MCF 10A (cell line): ENCODE data around the gene MYH15. TPM values are rescaled to one million over a fixed set of nuclear protein-coding genes. Genes with fewer than 3 reads are reported as not detected.

Experiments
- BruUV-seq: library from RNA; stranded (reverse); fragments of 400-500 nt; replicated peaks from 2 replicates; lab custom pipeline; 2021; lab: Mats Ljungman, UMichigan
- CTCF ChIA-PET: fragments of 300-600 bp; sonication (Branson Sonifier 250); formaldehyde crosslinking; extraction: SDS; loops from one replicate; lab custom pipeline; 2021; ENCODE audit warnings: antibody characterized with exemption, inconsistent platforms; lab: Yijun Ruan, JAX
- POLR2A ChIA-PET: fragments of 300-600, 350-650 bp; sonication (Branson Sonifier 250); formaldehyde crosslinking; extraction: SDS; loops from one replicate; lab custom pipeline; 2020; ENCODE audit warnings: antibody characterized with exemption, inconsistent platforms; lab: Yijun Ruan, JAX
- DNase-seq: peaks from one replicate; pipeline ENCODE4 v3.0.0-alpha.2; 2018; ENCODE audit not compliant: unreplicated experiment
- H3K27ac Mint-ChIP-seq: one replicate; pipeline ENCODE4 v1.8.0; 2022; ENCODE audit warnings: mild to moderate bottlenecking, low read depth, mixed read lengths; ENCODE audit not compliant: unreplicated experiment
- H3K27me3 Mint-ChIP-seq: one replicate; pipeline ENCODE4 v1.8.0; 2022; ENCODE audit warnings: mixed read lengths; ENCODE audit not compliant: insufficient read depth, unreplicated experiment
- H3K36me3 Mint-ChIP-seq: one replicate; pipeline ENCODE4 v1.8.0; 2022; ENCODE audit warnings: mild to moderate bottlenecking, moderate library complexity, mixed read lengths; ENCODE audit not compliant: insufficient read depth, unreplicated experiment
- H3K4me1 Mint-ChIP-seq: one replicate; pipeline ENCODE4 v1.8.0; 2022; ENCODE audit warnings: mixed read lengths; ENCODE audit not compliant: insufficient read depth, unreplicated experiment
- H3K4me3 Mint-ChIP-seq: one replicate; pipeline ENCODE4 v1.8.0; 2022; ENCODE audit warnings: mild to moderate bottlenecking, moderate library complexity, mixed read lengths; ENCODE audit not compliant: unreplicated experiment
- H3K9me3 Mint-ChIP-seq: one replicate; pipeline ENCODE4 v1.8.0; 2022; ENCODE audit warnings: mixed read lengths; ENCODE audit not compliant: unreplicated experiment
- CTCF ChIP-seq: fragments of 200-600 bp; IDR thresholded peaks from one replicate; pipeline ENCODE4 v1.8.0; 2022; ENCODE audit warnings: antibody characterized with exemption, mild to moderate bottlenecking; ENCODE audit not compliant: unreplicated experiment
- intact Hi-C: fragments of 100-400 bp; cut with micrococcal nuclease; formaldehyde crosslinking; loops from 2 replicates; pipeline ENCODE4 v1.14.1; 2022
- total RNA-seq: library from RNA; stranded (reverse); gene quantifications from 2 replicates; pipeline ENCODE4 v1.2.3, GENCODE V29; 2022

The MYH15 gene
- total RNA-seq, 1 experiment from 2014 or later, result 0.19 TPM

- no TSS peak for BruUV-seq
- TF ChIP-seq CTCF, result no peak
- no peaks in the 10 kb centered on the region for H3K36me3 Mint-ChIP-seq
- no peaks in the 10 kb centered on the region for H3K27me3 Mint-ChIP-seq
- no peaks in the 10 kb centered on the region for H3K9me3 Mint-ChIP-seq
- H3K4me3 Mint-ChIP-seq, result no peak overlapping the region
- intact Hi-C loops, result no loop called here
- no peak overlapping the region for H3K27ac Mint-ChIP-seq
- CTCF ChIA-PET, result interaction anchor here (0.6 to 1.1 kb wide), 5 partner anchors 25 to 483 kb away, joined by 3 to 5 read pairs (median 3); no protein-coding TSS in a partner anchor
- DNase-seq, result no peak
- H3K4me1 Mint-ChIP-seq, result no peaks in the 10 kb centered on the region
- POLR2A ChIA-PET, result interaction anchor here (0.6 kb wide), 1 partner anchor 397 kb away, joined by 3 read pairs; no protein-coding TSS in a partner anchor
Measured at GRCh38 chr3:108410531-108410984, 99.8 kb downstream of the MYH15 start.

GRCh38 chr3:108409800-108410178 lies 100.6 kb downstream of the MYH15 start:
- no peaks in the 10 kb centered on the region for H3K4me1 Mint-ChIP-seq
- CTCF ChIA-PET, result interaction anchor here (0.6 to 1.1 kb wide), 3 partner anchors 19 to 143 kb away, joined by 3 to 4 read pairs (median 3); no protein-coding TSS in a partner anchor
- H3K36me3 Mint-ChIP-seq, result no peaks in the 10 kb centered on the region
- no peak for DNase-seq
- no peaks in the 10 kb centered on the region for H3K27me3 Mint-ChIP-seq
- intact Hi-C loops, result no loop called here
- H3K27ac Mint-ChIP-seq, result no peak overlapping the region
- no peak for TF ChIP-seq CTCF
- no peaks in the 10 kb centered on the region for H3K9me3 Mint-ChIP-seq
- POLR2A ChIA-PET, result no interaction called here
- no peak overlapping the region for H3K4me3 Mint-ChIP-seq
- no TSS peak for BruUV-seq

- no peaks in the 10 kb centered on the region for H3K36me3 Mint-ChIP-seq
- no peaks in the 10 kb centered on the region for H3K27me3 Mint-ChIP-seq
- CTCF ChIA-PET, result interaction anchor here (0.6 to 1.2 kb wide), 2 partner anchors 28 to 89 kb away, joined by 3 to 4 read pairs; no protein-coding TSS in a partner anchor
- H3K9me3 Mint-ChIP-seq, result no peaks in the 10 kb centered on the region
- H3K4me1 Mint-ChIP-seq, result no peaks in the 10 kb centered on the region
- no peak for DNase-seq
- intact Hi-C loops, result no loop called here
- POLR2A ChIA-PET, result no interaction called here
- H3K4me3 Mint-ChIP-seq, result no peak overlapping the region
- TF ChIP-seq CTCF, result no peak
- no TSS peak for BruUV-seq
- no peak overlapping the region for H3K27ac Mint-ChIP-seq
Measured at GRCh38 chr3:108408883-108409799, 101.3 kb downstream of the MYH15 start.

- Mint-ChIP-seq H3K27ac (no peak overlapping the region), H3K9me3 (no peaks in the 10 kb centered on the region), H3K4me3 (no peak overlapping the region), H3K27me3 (no peaks in the 10 kb centered on the region), H3K4me1 (peaks cover 5% of the 10 kb centered on the region), H3K36me3 (no peaks in the 10 kb centered on the region)
- no peak for TF ChIP-seq CTCF
- ChIA-PET POLR2A (no interaction called here), CTCF (interaction anchor here (0.6 to 1.3 kb wide), 4 partner anchors 12 to 508 kb away, joined by 3 to 4 read pairs (median 4); no protein-coding TSS in a partner anchor)
- no peak for DNase-seq
- intact Hi-C loops, result loop anchor here (2.0 kb wide), 2 partner anchors 255 to 653 kb away; no protein-coding TSS in a partner anchor
- no TSS peak for BruUV-seq
Measured at GRCh38 chr3:108407886-108408285, 102.5 kb downstream of the MYH15 start.
